ENCODE data around the gene HDHD5.
A peak's percentile ranks its signal among the peaks of the same experiment; 100 is the strongest.
"Not testable (repeated sequence)": the region's sequence is repeated elsewhere in the genome, so short reads cannot be mapped to it uniquely, and the experiment has no call there.

Gene HDHD5

GRCh38 chr22:17152971-17153370 lies 6.1 kb downstream of the HDHD5 start:
- DNase-seq: no peak

- DNase-seq: no peak
Observed at GRCh38 chr22:17152340-17152739, 6.7 kb downstream of the HDHD5 start.

- DNase-seq: no peak
Observed at GRCh38 chr22:17149076-17149815, 9.8 kb downstream of the HDHD5 start.

GRCh38 chr22:17147458-17147857 lies 11.6 kb downstream of the HDHD5 start:
- not testable (repeated sequence) for DNase-seq

- DNase-seq: no peak
Observed at GRCh38 chr22:17145021-17145680, 13.9 kb downstream of the HDHD5 start.

GRCh38 chr22:17143826-17144225 lies 15.3 kb downstream of the HDHD5 start:
- no peak for DNase-seq

- DNase-seq: no peak
Observed at GRCh38 chr22:17143101-17143500, 16.0 kb downstream of the HDHD5 start.

- no peak for DNase-seq
Observed at GRCh38 chr22:17140826-17141766, 18.0 kb downstream of the HDHD5 start.

- DNase-seq: no peak
Observed at GRCh38 chr22:17140022-17140421, 19.1 kb downstream of the HDHD5 start.

GRCh38 chr22:17138513-17138912 lies 20.6 kb downstream of the HDHD5 start:
- no peak for DNase-seq

GRCh38 chr22:17137861-17138425 lies 21.1 kb downstream of the HDHD5 start:
- no peak for DNase-seq

GRCh38 chr22:17137170-17137569 lies 21.9 kb downstream of the HDHD5 start:
- DNase-seq: no peak

GRCh38 chr22:17135153-17135760 lies 23.8 kb downstream of the HDHD5 start:
- DNase-seq: no peak

GRCh38 chr22:17133137-17133536 lies 25.9 kb downstream of the HDHD5 start:
- DNase-seq: no peak

GRCh38 chr22:17132112-17132511 lies 27.0 kb downstream of the HDHD5 start:
- DNase-seq: no peak

- DNase-seq: no peak
Observed at GRCh38 chr22:17131686-17132085, 27.4 kb downstream of the HDHD5 start.

GRCh38 chr22:17130199-17130598 lies 28.9 kb downstream of the HDHD5 start:
- no peak for DNase-seq

GRCh38 chr22:17121233-17122195 lies 37.6 kb downstream of the HDHD5 start, which contains the start of gene TMEM121B:
TSS of gene TMEM121B (minus strand) at chr22:17121360. CDS start at chr22:17121127, 233 bp downstream.
- DNase-seq: no peak

- DNase-seq: peak in 1 of 4 experiments; percentile 16
Observed at GRCh38 chr22:17120711-17121232, 38.3 kb downstream of the HDHD5 start.

- peak in 2 of 4 experiments; percentile 11 to 55 for DNase-seq
Observed at GRCh38 chr22:17120281-17120680, 38.8 kb downstream of the HDHD5 start.
